Activated T-cell treated with anti-CD3 and anti-CD28 coated beads, Interleukin-2, amount 50 U/mL, for 24 hours (primary cell): ENCODE results near the gene ST6GALNAC5.

Source experiments
- DNase-seq: peaks from one replicate; pipeline ENCODE4 v3.0.0-alpha.2; 2020
- H3K27ac Mint-ChIP-seq: 2 replicates; pipeline ENCODE4 v1.8.0; 2020; ENCODE audit warnings: mild to moderate bottlenecking, mixed read lengths
- H3K27me3 Mint-ChIP-seq: 2 replicates; pipeline ENCODE4 v1.8.0; 2020; ENCODE audit warnings: mixed read lengths
- H3K36me3 Mint-ChIP-seq: 2 replicates; pipeline ENCODE4 v1.8.0; 2020; ENCODE audit warnings: low read depth, mixed read lengths
- H3K4me1 Mint-ChIP-seq: 2 replicates; pipeline ENCODE4 v1.8.0; 2020; ENCODE audit warnings: low read depth, mixed read lengths
- H3K4me3 Mint-ChIP-seq: 2 replicates; pipeline ENCODE4 v1.8.0; 2020; ENCODE audit warnings: mild to moderate bottlenecking, moderate library complexity, mixed read lengths
- H3K9me3 Mint-ChIP-seq: 2 replicates; pipeline ENCODE4 v1.8.0; 2020; ENCODE audit warnings: mixed read lengths

ST6GALNAC5 gene

GRCh38 chr1:77026640-77027039 is 159.4 kb downstream of the ST6GALNAC5 start:
- H3K4me3 Mint-ChIP-seq: no peak overlapping the region
- H3K27me3 Mint-ChIP-seq: peaks cover 7% of the 10 kb centered on the region
- DNase-seq: no peak
- no peaks in the 10 kb centered on the region for H3K4me1 Mint-ChIP-seq
- no peaks in the 10 kb centered on the region for H3K36me3 Mint-ChIP-seq
- H3K9me3 Mint-ChIP-seq: no peaks in the 10 kb centered on the region
- no peak overlapping the region for H3K27ac Mint-ChIP-seq

- no peak for DNase-seq
- Mint-ChIP-seq H3K36me3 (no peaks in the 10 kb centered on the region), H3K9me3 (no peaks in the 10 kb centered on the region), H3K27me3 (peaks cover 10% of the 10 kb centered on the region), H3K27ac (no peak overlapping the region), H3K4me1 (no peaks in the 10 kb centered on the region), H3K4me3 (no peak overlapping the region)
Observed at GRCh38 chr1:77027847-77028246, 160.6 kb downstream of the ST6GALNAC5 start.

GRCh38 chr1:77030401-77031105 is 163.3 kb downstream of the ST6GALNAC5 start:
- no peak for DNase-seq
- Mint-ChIP-seq H3K4me1 (no peaks in the 10 kb centered on the region), H3K9me3 (no peaks in the 10 kb centered on the region), H3K4me3 (no peak overlapping the region), H3K27ac (no peak overlapping the region), H3K36me3 (no peaks in the 10 kb centered on the region), H3K27me3 (peaks cover 10% of the 10 kb centered on the region)

GRCh38 chr1:77031106-77031662 is 163.9 kb downstream of the ST6GALNAC5 start:
- Mint-ChIP-seq H3K9me3 (no peaks in the 10 kb centered on the region), H3K27me3 (peaks cover 10% of the 10 kb centered on the region), H3K4me3 (no peak overlapping the region), H3K36me3 (no peaks in the 10 kb centered on the region), H3K27ac (no peak overlapping the region), H3K4me1 (no peaks in the 10 kb centered on the region)
- no peak for DNase-seq

- peaks cover 7% of the 10 kb centered on the region for H3K9me3 Mint-ChIP-seq
- H3K4me3 Mint-ChIP-seq: no peak overlapping the region
- no peak overlapping the region for H3K27ac Mint-ChIP-seq
- no peak for DNase-seq
- H3K36me3 Mint-ChIP-seq: no peaks in the 10 kb centered on the region
- peaks cover 13% of the 10 kb centered on the region for H3K27me3 Mint-ChIP-seq
- H3K4me1 Mint-ChIP-seq: no peaks in the 10 kb centered on the region
Observed at GRCh38 chr1:77036560-77036959, 169.3 kb downstream of the ST6GALNAC5 start.

GRCh38 chr1:77037038-77037437 is 169.8 kb downstream of the ST6GALNAC5 start:
- H3K9me3 Mint-ChIP-seq: peaks cover 7% of the 10 kb centered on the region
- no peak overlapping the region for H3K27ac Mint-ChIP-seq
- no peak overlapping the region for H3K4me3 Mint-ChIP-seq
- DNase-seq: no peak
- H3K36me3 Mint-ChIP-seq: no peaks in the 10 kb centered on the region
- peaks cover 12% of the 10 kb centered on the region for H3K27me3 Mint-ChIP-seq
- H3K4me1 Mint-ChIP-seq: no peaks in the 10 kb centered on the region

GRCh38 chr1:77038000-77038399 is 170.7 kb downstream of the ST6GALNAC5 start:
- Mint-ChIP-seq H3K36me3 (no peaks in the 10 kb centered on the region), H3K4me3 (no peak overlapping the region), H3K9me3 (peaks cover 7% of the 10 kb centered on the region), H3K27ac (no peak overlapping the region), H3K27me3 (peaks cover 9% of the 10 kb centered on the region), H3K4me1 (no peaks in the 10 kb centered on the region)
- no peak for DNase-seq

- no peak overlapping the region for H3K27ac Mint-ChIP-seq
- no peaks in the 10 kb centered on the region for H3K4me1 Mint-ChIP-seq
- H3K36me3 Mint-ChIP-seq: no peaks in the 10 kb centered on the region
- H3K9me3 Mint-ChIP-seq: peaks cover 7% of the 10 kb centered on the region
- peaks cover 9% of the 10 kb centered on the region for H3K27me3 Mint-ChIP-seq
- DNase-seq: no peak
- H3K4me3 Mint-ChIP-seq: no peak overlapping the region
Observed at GRCh38 chr1:77039111-77039510, 171.8 kb downstream of the ST6GALNAC5 start.

- H3K27me3 Mint-ChIP-seq: peaks cover 9% of the 10 kb centered on the region
- DNase-seq: no peak
- H3K4me1 Mint-ChIP-seq: no peaks in the 10 kb centered on the region
- H3K9me3 Mint-ChIP-seq: peaks cover 7% of the 10 kb centered on the region
- no peak overlapping the region for H3K27ac Mint-ChIP-seq
- no peak overlapping the region for H3K4me3 Mint-ChIP-seq
- H3K36me3 Mint-ChIP-seq: no peaks in the 10 kb centered on the region
Observed at GRCh38 chr1:77039739-77040138, 172.5 kb downstream of the ST6GALNAC5 start.

- Mint-ChIP-seq H3K27ac (no peak overlapping the region), H3K36me3 (no peaks in the 10 kb centered on the region), H3K27me3 (peaks cover 9% of the 10 kb centered on the region), H3K4me3 (no peak overlapping the region), H3K4me1 (peaks cover 4% of the 10 kb centered on the region), H3K9me3 (peaks cover 7% of the 10 kb centered on the region)
- no peak for DNase-seq
Observed at GRCh38 chr1:77040826-77041225, 173.5 kb downstream of the ST6GALNAC5 start.

GRCh38 chr1:77044133-77044849 is 177.0 kb downstream of the ST6GALNAC5 start:
- Mint-ChIP-seq H3K9me3 (no peaks in the 10 kb centered on the region), H3K36me3 (no peaks in the 10 kb centered on the region), H3K27ac (no peak overlapping the region), H3K27me3 (peaks cover 5% of the 10 kb centered on the region), H3K4me3 (no peak overlapping the region), H3K4me1 (peaks cover 25% of the 10 kb centered on the region)
- no peak for DNase-seq

- Mint-ChIP-seq H3K9me3 (no peaks in the 10 kb centered on the region), H3K4me3 (no peak overlapping the region), H3K27me3 (no peaks in the 10 kb centered on the region), H3K4me1 (peaks cover 25% of the 10 kb centered on the region), H3K36me3 (no peaks in the 10 kb centered on the region), H3K27ac (no peak overlapping the region)
- DNase-seq: no peak
Observed at GRCh38 chr1:77047575-77047974, 180.3 kb downstream of the ST6GALNAC5 start.

GRCh38 chr1:77047978-77048614 is 180.8 kb downstream of the ST6GALNAC5 start:
- Mint-ChIP-seq H3K36me3 (no peaks in the 10 kb centered on the region), H3K9me3 (no peaks in the 10 kb centered on the region), H3K27me3 (no peaks in the 10 kb centered on the region), H3K4me3 (no peak overlapping the region), H3K4me1 (peaks cover 25% of the 10 kb centered on the region), H3K27ac (no peak overlapping the region)
- DNase-seq: no peak

- no peaks in the 10 kb centered on the region for H3K9me3 Mint-ChIP-seq
- H3K36me3 Mint-ChIP-seq: no peaks in the 10 kb centered on the region
- DNase-seq: no peak
- H3K4me3 Mint-ChIP-seq: no peak overlapping the region
- H3K27me3 Mint-ChIP-seq: no peaks in the 10 kb centered on the region
- H3K27ac Mint-ChIP-seq: no peak overlapping the region
- peaks cover 25% of the 10 kb centered on the region for H3K4me1 Mint-ChIP-seq
Observed at GRCh38 chr1:77048615-77049005, 181.3 kb downstream of the ST6GALNAC5 start.

- Mint-ChIP-seq H3K27ac (no peak overlapping the region), H3K4me1 (peaks cover 19% of the 10 kb centered on the region), H3K9me3 (no peaks in the 10 kb centered on the region), H3K36me3 (no peaks in the 10 kb centered on the region), H3K4me3 (no peak overlapping the region), H3K27me3 (no peaks in the 10 kb centered on the region)
- no peak for DNase-seq
Observed at GRCh38 chr1:77051425-77051824, 184.1 kb downstream of the ST6GALNAC5 start.
